Stimulated activated CD4-positive, alpha-beta T cell treated with anti-CD3 and anti-CD28 coated beads, Interleukin-2, amount 100 ng/mL, for 48 hours (primary cell): ENCODE data around the gene SETD3.
A peak's percentile ranks its signal among the peaks of the same experiment; 100 is the strongest.

Source experiments
- DNase-seq, 2 donors: peaks; one replicate each; pipeline ENCODE4 v3.0.0-alpha.2; 2020

The SETD3 gene

DNA sequence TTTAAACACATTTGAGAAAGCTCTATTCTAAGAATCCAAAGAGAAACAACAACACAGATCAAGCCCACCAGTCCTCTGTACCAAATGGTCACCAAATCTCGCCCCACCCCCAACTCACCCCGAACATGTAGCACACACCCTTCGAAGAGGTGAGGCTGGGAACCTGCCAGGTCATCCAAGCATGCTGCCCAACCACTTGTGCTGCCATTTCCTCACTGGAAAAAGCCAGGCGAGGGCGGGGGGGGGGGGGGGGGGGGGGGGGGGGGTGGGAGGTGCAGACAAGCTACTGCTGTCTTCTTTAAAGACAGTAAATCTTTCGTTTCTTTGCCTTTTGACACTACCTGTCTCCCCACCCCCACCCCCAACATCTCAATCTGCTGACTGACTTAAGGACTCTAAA, 59.9 kb downstream of the SETD3 start:
- DNase-seq: no peak

- no peak for DNase-seq
Measured at GRCh38 chr14:99419905-99420304, 60.8 kb downstream of the SETD3 start.

- DNase-seq: no peak
Measured at GRCh38 chr14:99418242-99418641, 62.4 kb downstream of the SETD3 start.

- no peak for DNase-seq
Measured at GRCh38 chr14:99416909-99417308, 63.8 kb downstream of the SETD3 start.

DNA sequence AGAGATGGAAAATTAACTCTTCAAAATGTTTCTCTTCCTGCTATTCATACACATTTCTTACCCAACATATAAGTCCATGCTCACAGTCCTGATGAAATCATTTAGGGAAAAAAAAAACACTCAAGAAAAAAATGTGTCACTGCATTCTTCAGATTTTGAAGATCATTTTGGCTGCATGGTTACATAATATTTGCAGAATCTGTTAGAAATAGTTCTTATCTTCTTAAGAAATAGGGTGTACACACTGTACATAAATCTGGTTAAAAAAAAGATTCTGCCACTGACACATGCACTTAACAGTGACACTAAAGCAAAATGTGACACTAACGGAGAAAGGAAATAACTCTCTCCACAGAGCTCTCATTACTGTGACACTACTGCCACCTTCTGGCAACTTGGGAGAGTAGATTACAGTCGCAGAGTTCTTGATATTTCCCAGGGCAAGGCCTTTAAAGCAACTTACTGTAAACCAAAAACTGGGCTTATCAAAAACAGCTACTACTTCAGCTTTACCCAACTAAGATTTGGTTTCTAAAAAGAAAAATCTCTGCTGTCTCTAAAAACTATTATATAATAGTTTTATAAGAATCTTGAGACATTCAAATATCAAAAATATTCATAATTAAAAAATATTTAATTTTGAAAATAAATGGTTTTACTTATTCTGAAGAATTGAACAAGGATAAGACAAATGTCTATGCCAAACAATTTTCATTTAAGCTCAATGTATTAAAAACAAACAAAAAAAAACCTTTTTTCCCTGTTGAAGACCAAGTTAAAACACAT, 65.0 kb downstream of the SETD3 start:
- DNase-seq: peak; percentile 41 to 56

GRCh38 chr14:99413911-99414310, 66.7 kb downstream of the SETD3 start:
- DNase-seq: no peak

DNA sequence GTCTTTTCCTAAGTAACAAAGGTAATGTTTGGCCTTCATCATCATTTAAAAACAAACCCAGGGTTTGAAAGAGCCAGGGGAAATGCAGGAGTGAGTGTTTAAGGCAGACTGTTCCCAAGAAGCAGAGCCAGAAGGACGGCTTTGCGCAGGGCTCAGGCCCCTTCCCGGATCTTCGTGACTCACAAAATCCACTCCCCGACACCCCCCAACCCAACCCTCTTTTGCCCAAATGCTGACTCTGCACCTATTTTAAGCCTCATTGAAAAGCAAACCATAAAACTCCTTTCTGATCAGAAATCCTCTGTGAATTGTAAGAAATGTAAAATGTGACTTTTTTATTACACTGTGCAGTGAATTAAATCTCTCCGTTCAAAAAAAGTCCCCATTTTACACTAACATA, 67.5 kb downstream of the SETD3 start:
- no peak for DNase-seq

DNA sequence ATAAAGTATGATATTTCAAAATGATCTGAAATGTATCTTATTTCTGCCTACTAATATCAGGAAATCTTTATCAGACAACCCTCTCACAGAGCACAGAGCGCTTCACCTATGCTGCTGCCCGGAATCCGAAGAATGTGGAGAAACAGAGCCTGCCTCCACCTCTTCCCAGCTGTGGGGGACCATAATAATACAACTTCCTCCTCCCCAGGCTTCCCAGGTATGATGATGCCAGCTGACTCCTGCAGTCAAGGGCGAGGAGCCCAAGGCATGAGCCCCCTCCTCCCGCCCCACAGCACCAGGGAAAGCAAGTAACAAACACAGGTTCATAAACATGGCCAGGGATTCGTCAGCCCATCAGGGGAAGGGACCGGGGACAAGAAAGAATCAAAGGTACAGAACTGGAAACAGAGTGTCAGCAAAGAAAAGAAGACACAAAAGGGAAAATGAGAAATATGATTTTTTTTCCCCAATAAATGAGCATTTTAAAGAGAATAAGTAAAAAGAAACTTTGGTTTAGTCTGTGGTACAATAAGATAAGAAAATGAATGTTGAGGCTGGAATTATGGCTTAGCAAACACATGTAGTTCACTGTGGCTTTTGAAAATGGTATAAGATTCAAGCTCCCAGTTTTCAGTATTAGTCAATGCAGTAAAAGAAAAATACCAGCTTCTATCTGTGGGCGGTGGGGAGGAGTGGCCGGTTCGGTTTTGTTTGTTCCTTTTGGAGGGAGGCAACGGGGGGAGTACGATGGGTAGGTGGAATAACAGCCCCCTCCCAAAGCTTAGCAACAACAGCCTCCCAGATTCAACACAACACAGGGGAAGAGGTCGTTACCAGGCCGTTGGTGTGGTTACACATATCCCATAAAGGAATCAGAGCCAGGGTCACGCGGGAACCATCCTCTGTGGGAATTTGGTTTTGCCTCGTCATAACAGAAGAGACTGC, 68.3 kb downstream of the SETD3 start:
- peak in 1 of 2 donors; percentile 40 for DNase-seq

DNA sequence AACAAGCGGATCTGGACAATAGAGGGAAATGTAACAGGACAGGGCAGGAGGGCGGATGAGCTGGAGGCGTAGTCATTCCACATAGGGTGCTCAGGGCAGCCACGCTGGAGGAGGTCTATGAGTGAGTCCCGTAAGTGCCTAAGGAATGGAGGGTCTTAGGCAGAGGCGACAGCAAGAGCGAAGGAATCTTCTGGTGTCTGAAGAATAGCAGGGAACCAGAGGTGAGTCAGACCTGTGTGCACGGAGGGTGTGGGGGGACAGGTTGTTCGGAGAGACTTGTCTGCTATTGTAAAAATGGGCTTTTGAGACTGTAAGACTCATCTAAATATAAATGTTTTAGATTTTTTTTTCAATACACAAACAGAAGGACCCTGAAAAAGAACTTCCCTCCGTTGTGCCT, 70.6 kb downstream of the SETD3 start:
- no peak for DNase-seq

DNA sequence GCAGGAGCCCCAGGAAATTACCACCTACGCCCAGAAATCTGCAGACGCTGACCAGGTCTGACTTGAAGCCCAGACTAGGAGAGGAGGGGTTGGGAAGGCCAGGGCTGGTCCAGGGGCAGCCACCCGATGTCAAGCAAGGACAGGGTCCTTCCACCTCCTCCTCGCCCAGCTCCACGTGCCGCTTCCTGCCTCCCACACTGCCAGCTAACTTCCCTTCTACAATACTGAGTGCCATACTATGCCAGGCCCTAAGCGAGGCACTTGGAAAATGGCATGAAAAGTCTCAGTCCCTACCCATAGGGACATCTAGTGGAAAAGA, 71.7 kb downstream of the SETD3 start:
- DNase-seq: no peak

DNA sequence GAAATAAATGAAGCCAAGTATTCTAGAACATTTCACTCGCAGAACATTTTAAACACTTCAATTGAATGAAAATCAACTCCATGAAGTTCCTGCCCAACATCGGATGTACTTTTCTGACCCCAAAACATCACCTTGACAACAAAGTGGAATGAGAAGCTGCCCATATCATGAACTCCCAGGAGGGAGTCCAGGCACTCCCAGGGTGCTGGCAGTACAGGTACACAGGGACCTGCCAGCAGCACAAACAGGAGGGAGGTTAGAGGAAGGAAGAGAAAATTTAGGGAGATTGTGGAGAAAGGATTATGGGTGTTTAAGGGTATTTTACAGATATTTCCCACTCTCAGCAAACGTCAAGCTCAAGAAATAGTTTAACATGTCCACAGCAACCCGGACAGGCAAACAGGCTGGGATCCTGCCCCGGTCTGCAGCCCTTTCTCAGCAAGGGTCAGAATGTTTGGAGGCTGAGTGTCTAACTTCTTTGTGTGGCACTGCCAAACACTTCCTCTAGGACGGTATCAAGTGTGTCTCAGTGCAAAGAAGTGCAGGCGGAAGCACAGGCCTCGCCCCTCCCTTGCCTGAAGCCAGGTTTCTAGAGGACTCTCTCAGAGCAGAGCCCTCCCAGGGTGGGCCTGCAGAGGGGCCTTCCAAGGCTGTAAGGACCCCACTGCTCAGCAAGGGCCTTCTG, 72.2 kb downstream of the SETD3 start:
- no peak for DNase-seq

- no peak for DNase-seq
Measured at GRCh38 chr14:99407416-99407815, 73.2 kb downstream of the SETD3 start.

GRCh38 chr14:99402950-99403349, 77.7 kb downstream of the SETD3 start:
- no peak for DNase-seq

- DNase-seq: no peak
Measured at GRCh38 chr14:99402285-99402648, 78.4 kb downstream of the SETD3 start.

GRCh38 chr14:99401621-99402284, 78.9 kb downstream of the SETD3 start:
- DNase-seq: no peak

GRCh38 chr14:99401211-99401610, 79.4 kb downstream of the SETD3 start:
- DNase-seq: no peak

DNA sequence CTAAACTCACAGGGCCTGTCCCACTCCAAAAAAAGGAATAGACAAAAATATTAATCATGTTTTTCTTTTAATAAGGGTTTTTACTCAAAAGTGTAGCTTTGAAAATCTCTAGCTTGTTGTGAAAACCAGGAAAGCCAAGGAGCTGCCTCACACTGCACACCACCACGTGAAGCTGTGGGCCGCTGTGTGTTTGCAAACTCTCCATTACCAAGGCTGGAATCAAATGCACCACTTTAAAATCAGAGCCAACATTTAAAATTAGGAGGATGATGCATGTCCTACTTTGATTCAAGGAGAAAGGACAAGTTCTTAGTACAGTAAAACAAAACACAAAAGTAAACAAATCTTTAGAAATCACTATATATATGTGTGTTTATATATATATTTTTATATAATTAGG, 83.0 kb downstream of the SETD3 start:
- DNase-seq: no peak

- peak; percentile 24 to 25 for DNase-seq
Measured at GRCh38 chr14:99395909-99396530, 84.6 kb downstream of the SETD3 start.

GRCh38 chr14:99394602-99395156, 86.0 kb downstream of the SETD3 start:
- DNase-seq: no peak

- DNase-seq: peak; percentile 27 to 34
Measured at GRCh38 chr14:99393059-99393655, 87.5 kb downstream of the SETD3 start.

GRCh38 chr14:99391671-99392070, 89.0 kb downstream of the SETD3 start:
- DNase-seq: no peak
